Measurements from ENCODE around the gene IFNGR2. TPM values are rescaled to one million over a fixed set of nuclear protein-coding genes. Genes with fewer than 3 reads are reported as not detected.
"Not testable (repeated sequence)": the region's sequence is repeated elsewhere in the genome, so short reads cannot be mapped to it uniquely, and the experiment has no call there.

The IFNGR2 gene
- total RNA-seq, 1 donor from 2014 or later: 40.5 TPM

GRCh38 chr21:33437140-33437539, 33.9 kb downstream of the IFNGR2 start:
- peaks cover 9% of the 10 kb centered on the region for H3K4me1 Mint-ChIP-seq
- H3K36me3 Mint-ChIP-seq (ENCODE audit: low read depth): peaks cover 15% of the 10 kb centered on the region
- no peaks in the 10 kb centered on the region for H3K9me3 Mint-ChIP-seq
- TF ChIP-seq CTCF (conservative IDR thresholded peaks at IDR 0.05): no peak
- H3K4me3 Mint-ChIP-seq: no peak overlapping the region
- no peaks in the 10 kb centered on the region for H3K27me3 Mint-ChIP-seq (ENCODE audit: low read depth)
- no peak for DNase-seq (ENCODE audit: low read depth, low spot score)
- no peak overlapping the region for H3K27ac Mint-ChIP-seq (ENCODE audit: unreplicated experiment)

- Mint-ChIP-seq H3K4me1 (no peaks in the 10 kb centered on the region), H3K36me3 (ENCODE audit: low read depth) (no peaks in the 10 kb centered on the region), H3K4me3 (no peak overlapping the region), H3K27me3 (ENCODE audit: low read depth) (no peaks in the 10 kb centered on the region), H3K9me3 (no peaks in the 10 kb centered on the region), H3K27ac (ENCODE audit: unreplicated experiment) (peak overlapping the region; percentile 6)
- TF ChIP-seq CTCF (conservative IDR thresholded peaks at IDR 0.05): no peak
- no peak for DNase-seq (ENCODE audit: low read depth, low spot score)
Measured at GRCh38 chr21:33441489-33442477, 38.6 kb downstream of the IFNGR2 start.

- Mint-ChIP-seq H3K36me3 (ENCODE audit: low read depth) (no peaks in the 10 kb centered on the region), H3K4me3 (no peak overlapping the region), H3K4me1 (no peaks in the 10 kb centered on the region), H3K27me3 (ENCODE audit: low read depth) (no peaks in the 10 kb centered on the region), H3K9me3 (no peaks in the 10 kb centered on the region), H3K27ac (ENCODE audit: unreplicated experiment) (no peak overlapping the region)
- no peak for DNase-seq (ENCODE audit: low read depth, low spot score)
- no peak for TF ChIP-seq CTCF (conservative IDR thresholded peaks at IDR 0.05)
Measured at GRCh38 chr21:33443194-33443593, 40.0 kb downstream of the IFNGR2 start.

GRCh38 chr21:33444499-33444898, 41.3 kb downstream of the IFNGR2 start:
- no peak overlapping the region for H3K27ac Mint-ChIP-seq (ENCODE audit: unreplicated experiment)
- TF ChIP-seq CTCF (conservative IDR thresholded peaks at IDR 0.05): no peak

GRCh38 chr21:33446620-33447019, 43.4 kb downstream of the IFNGR2 start:
- not testable (repeated sequence) for H3K27me3 Mint-ChIP-seq (ENCODE audit: low read depth); H3K36me3 Mint-ChIP-seq (ENCODE audit: low read depth); H3K9me3 Mint-ChIP-seq; H3K27ac Mint-ChIP-seq (ENCODE audit: unreplicated experiment); H3K4me3 Mint-ChIP-seq; H3K4me1 Mint-ChIP-seq; DNase-seq (ENCODE audit: low read depth, low spot score)

More at GRCh38 chr21:33444499-33444898, 41.3 kb downstream of the IFNGR2 start:
- H3K9me3 Mint-ChIP-seq: no peaks in the 10 kb centered on the region
- no peaks in the 10 kb centered on the region for H3K36me3 Mint-ChIP-seq (ENCODE audit: low read depth)
- H3K27me3 Mint-ChIP-seq (ENCODE audit: low read depth): no peaks in the 10 kb centered on the region
- H3K4me1 Mint-ChIP-seq: no peaks in the 10 kb centered on the region
- no peak for DNase-seq (ENCODE audit: low read depth, low spot score)
- H3K4me3 Mint-ChIP-seq: no peak overlapping the region

GRCh38 chr21:33449616-33450015, 46.4 kb downstream of the IFNGR2 start:
- no peaks in the 10 kb centered on the region for H3K9me3 Mint-ChIP-seq
- no peak for TF ChIP-seq CTCF (conservative IDR thresholded peaks at IDR 0.05)
- no peak for DNase-seq (ENCODE audit: low read depth, low spot score)
- H3K4me3 Mint-ChIP-seq: no peak overlapping the region
- H3K4me1 Mint-ChIP-seq: no peaks in the 10 kb centered on the region
- H3K27me3 Mint-ChIP-seq (ENCODE audit: low read depth): no peaks in the 10 kb centered on the region
- H3K36me3 Mint-ChIP-seq (ENCODE audit: low read depth): peaks cover 6% of the 10 kb centered on the region
- H3K27ac Mint-ChIP-seq (ENCODE audit: unreplicated experiment): no peak overlapping the region
